Germinal center (tissue), 1 donor: Measurements from ENCODE around the gene TMEM121.
"Not testable (repeated sequence)": the region's sequence is repeated elsewhere in the genome, so short reads cannot be mapped to it uniquely, and the experiment has no call there.

Experiments used
- DNase-seq: peaks from one replicate; pipeline ENCODE4 v3.0.0; 2012; ENCODE audit warnings: mixed read lengths, low spot score

Gene TMEM121

DNA sequence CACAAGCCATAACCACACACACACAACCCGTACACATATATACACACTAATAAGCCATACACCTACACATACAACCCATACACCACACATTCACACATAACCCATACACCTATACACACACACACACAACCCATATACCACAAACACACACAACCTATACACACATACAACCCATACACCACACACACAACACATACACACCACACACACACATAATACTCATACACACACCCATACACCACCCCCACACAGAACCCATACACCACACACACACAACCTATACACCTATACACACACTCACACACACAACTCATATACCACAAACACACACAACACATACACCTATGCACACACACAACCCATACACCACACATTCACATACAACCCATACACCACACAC is 44.1 kb downstream of the TMEM121 start:
- no peak for DNase-seq

DNA sequence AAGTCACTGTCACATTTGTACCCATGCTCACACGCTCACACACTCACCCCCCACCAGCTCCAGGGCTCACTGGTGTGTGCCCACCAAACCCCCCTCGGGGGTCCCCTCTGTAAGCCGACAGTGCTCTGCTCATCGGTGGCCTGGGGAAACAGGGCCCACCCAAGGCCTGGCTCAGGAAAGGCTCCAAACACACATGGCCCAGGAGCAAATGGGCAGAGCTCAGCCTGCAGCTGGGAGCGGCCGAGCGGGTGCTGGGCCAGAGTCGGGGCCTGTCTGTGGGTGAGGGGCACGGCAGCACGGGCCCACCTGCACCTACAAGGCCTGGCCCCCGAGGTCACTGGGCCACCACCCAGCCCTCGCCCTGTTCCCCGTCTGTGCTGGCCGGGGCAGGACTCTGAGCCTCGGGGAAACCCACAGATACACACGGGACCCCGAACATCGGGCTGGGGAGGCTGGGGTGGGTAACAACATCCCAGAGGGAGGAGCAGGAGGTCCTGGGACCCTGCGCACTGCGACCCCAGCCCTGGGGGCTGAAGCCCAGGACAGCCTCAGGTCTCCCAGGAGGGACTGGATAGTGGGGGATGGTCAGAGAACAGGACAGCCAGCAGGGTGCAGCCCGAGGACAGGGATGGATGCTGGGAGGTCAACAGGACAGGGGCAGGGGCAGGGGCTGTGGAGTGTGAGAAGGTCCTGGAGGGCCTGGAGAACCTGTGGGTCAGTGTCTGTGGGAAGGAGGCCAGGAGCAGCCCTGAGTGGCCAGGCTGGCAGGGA is 45.0 kb downstream of the TMEM121 start:
- DNase-seq = not testable (repeated sequence)

DNA sequence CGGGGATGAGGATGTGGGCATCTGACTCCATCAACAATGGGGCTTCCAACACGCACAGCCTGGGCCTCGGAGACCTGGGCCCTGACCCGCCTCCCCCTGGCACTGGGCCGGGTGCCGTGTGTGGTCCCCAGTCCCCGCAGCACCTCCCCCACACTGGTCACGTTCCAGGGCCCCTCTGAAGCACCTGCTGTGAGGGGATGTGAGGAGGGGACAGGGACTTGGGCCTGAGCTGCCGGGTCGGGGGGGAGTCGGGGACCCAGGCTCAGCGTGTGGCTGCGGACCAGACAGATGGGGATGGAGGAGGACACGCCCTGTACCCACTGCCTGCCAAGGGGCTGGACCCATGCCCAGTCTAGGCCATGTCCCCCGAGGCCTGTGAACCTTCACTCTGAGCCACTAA is 45.7 kb downstream of the TMEM121 start:
- DNase-seq = not testable (repeated sequence)

DNA sequence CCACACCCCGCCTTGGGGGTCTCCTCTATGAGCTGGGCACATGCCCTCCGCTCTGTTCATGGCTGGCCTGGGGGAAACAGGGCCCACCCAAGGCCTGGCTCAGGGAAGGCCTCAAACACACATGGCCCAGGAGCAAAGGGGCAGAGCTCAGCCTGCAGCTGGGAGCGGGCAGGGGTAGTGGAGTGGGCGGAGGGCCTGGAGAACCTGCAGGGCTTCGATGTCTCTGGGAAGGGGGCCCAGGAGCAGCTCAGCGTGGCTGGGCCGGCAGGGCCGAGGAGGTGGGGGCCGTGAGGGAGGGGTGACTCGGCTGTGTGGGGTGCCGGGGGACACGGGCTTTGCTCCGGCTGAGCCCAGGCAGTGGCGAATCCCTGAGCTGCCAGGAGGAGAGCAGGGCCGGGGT is 47.5 kb downstream of the TMEM121 start:
- DNase-seq = not testable (repeated sequence)

DNA sequence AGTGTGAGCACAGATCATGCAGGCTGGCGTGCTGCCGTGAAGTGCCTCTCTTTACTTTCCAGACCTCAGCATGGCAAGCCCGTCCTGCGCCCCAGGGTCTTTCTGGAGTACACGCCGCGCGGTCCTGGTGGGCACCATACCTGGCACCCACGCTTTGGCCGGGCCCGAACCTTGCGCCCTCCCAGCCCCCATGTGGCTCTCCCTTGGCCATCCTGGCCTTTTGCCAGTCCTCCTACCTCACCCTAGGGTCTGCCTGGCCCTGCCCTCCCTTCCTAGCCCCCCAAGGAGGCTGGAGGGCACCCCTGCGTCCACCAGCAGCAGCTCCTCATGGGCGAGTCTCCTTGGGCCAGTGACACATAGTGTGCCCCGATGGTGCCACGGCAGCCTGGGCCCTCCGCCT is 48.0 kb downstream of the TMEM121 start:
- not testable (repeated sequence) for DNase-seq

DNA sequence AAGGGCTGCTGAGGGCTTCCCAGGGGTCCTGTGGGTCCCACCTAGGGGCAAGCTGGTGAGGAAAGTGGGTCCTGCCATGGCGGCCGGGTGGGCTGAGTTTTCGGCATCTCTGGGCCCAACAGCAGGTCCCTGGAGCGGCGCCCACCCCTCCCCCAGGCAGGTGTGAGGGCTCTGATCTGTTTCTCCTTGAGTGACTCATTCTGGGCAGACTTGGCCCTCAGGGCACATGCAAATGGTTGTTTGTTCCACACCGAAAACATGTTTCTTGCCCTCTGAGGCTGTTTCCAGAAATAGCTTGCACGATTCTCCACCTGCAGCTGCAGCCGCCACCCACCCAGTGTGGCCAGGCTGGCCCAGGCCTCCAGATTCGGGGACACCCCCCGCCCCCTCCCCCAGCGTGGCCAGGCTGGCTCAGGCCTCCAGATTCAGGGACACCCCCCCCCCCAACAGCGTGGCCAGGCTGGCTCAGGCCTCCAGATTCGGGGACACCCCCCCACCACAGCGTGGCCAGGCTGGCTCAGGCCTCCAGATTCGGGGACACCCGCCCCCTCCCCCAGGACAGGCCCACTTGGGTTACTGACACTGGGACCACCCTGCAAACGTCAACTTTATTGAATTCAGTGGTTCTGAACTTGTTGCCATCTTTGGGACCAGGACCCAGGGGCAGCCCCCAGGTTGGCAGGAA is 48.8 kb downstream of the TMEM121 start:
- DNase-seq = not testable (repeated sequence)

DNA sequence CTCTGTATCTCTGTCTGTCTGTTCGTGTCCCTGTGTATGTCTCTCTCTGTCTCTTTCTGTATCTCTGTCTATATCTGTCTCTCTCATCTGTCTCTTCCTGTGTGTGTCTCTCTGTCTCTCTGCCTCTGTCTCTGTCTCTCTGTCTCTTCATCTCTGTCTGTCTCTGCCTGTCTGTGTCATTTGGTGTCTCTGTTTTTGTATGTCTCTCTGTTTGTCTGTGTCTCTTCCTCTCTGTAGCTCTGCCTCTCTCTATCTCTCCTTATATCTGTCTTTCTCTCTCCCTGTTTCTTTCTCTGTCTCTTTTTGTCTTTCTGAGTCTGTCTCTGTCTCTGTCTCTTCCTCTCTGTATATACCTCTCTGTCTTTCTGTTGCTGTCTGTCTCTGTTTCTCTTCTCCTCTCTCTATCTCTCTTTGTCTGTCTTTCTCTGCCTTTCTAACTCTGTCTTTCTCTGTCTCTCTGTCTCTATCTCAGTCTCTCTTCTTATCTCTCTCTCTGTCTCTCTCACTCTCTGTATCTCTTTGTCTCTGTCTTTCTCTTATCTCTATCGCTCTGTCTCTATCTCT is 50.2 kb downstream of the TMEM121 start:
- no peak for DNase-seq

DNA sequence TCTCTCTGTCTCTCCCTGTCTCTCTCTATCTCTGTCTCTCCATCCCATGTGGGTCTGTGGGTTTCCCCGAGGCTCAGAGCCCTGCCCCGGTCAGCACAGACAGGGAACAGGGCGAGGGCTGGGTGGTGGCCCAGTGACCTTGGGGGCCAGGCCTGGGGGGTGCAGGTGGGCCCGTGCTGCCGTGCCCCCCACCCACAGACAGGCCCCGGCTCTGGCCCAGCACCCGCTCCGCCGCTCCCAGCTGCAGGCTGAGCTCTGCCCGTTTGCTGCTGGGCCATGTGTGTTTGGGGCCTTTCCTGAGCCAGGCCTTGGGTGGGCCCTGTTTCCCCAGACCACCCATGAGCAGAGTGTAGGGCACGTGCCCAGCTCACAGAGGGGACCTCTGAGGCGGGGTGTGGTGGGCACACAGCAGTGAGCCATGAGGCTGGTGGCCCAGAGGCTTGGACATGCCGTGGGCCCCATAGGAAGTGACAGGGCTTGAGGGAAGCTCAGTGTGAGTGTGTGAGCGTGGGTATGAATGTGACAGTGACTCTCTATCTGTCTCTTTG is 51.0 kb downstream of the TMEM121 start:
- DNase-seq = no peak

DNA sequence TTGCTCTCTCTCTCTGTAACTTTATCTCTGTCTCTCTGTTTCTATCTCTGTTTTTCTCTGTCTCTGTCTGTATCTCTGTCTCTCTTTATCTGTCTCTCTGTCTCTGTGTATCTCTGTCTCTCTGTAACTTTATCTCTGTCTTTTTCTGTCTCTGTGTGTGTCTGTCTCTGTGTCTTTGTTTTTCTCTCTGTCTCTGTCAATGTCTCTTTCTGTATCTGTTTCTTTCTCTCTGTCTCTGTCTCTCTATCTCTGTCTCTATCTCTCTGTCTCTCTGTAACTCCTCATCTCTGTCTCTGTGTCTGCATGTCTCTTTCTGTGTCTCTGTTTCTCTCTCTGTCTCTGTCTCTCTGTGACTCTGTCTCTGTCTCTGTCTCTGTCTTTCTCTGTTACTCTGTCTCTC is 51.7 kb downstream of the TMEM121 start:
- DNase-seq = no peak

DNA sequence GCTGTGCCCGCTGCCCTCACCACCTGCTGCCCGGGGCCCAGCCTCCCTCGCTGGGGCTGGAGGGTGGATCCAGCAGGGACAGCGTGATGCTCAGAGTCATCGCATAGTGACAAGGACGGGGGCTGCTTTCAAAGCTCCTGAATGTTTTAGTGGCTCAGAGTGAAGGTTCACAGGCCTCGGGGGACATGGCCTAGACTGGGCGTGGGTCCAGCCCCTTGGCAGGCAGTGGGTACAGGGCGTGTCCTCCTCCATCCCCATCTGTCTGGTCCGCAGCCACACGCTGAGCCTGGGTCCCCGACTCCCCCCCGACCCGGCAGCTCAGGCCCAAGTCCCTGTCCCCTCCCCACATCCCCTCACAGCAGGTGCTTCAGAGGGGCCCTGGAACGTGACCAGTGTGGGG is 52.8 kb downstream of the TMEM121 start:
- not testable (repeated sequence) for DNase-seq
